Stimulated activated CD4-positive, alpha-beta T cell treated with anti-CD3 and anti-CD28 coated beads, Interleukin-2, amount 100 ng/mL, for 48 hours (primary cell): Measurements from ENCODE around the gene HCAR1.
"Not testable (repeated sequence)": the region's sequence is repeated elsewhere in the genome, so short reads cannot be mapped to it uniquely, and the experiment has no call there.

Source experiments
- DNase-seq, 2 donors: peaks; one replicate each; pipeline ENCODE4 v3.0.0-alpha.2; 2020

The HCAR1 gene

DNA sequence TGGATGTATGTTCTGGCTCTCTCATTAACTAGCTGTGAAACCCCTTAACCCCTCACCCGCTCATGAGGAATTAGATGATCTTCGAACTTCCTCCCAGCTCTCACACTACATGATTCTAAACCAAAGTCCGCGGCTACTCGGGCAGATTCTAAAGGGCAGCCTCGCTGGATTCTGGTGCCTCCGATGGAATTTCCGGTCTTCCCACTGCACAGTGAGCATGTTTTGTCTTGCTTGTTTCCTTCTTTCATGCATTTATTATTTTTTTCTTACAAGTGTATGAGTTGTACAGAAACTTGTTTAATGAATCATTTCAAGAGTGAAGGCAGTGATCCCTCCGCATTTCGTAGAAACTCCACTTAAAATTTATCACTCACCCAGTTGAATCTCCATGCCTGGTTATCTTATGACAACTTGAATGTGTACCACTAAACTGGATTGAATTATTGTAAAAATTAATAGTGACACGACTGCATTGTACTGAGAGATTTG lies 9.5 kb downstream of the HCAR1 start:
- no peak for DNase-seq

DNA sequence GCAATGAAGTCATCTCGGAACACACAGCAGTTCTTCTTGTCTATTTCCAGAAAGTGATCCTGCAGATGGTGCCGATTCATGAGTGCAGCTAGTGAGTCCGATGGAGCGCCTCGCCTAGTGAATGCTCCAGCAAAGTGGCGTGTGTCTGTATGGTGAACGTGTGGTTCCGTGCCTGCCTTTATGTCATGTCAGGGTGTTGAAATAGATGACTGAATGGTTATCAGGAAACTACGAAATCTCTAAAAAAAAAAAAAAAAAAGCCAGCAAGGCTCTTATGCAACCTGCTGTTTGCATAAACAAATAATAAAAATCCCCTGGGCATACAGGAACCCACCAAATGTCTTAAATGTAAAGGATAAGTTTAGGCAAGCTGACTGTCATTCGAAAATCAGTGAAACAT lies 14.0 kb downstream of the HCAR1 start, which contains the start of gene HCAR3:
Gene HCAR3, minus strand, starts transcription at position 154 of the 400 bp plus-strand sequence. Its CDS starts 74 bp downstream, at position 80.
- not testable (repeated sequence) for DNase-seq

DNA sequence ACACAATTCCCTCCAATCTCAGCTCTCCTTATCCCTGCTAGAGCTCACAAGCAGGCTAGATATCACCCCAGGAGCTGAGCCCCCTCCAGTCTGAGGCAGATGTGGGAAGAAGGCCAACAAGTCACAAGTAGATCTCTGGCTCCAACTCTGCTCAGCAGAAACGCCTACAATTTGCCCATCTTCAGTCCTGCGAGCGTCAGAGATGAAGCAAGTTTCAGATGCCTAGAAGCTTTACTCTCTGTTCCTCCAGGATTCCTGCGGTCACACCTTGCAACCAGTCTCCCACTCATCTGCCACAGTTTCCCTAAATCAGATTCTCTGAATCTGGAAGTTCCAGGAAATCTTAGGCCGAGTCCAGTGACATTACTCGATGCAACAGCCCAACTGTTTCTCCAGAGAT lies 15.4 kb downstream of the HCAR1 start:
- not testable (repeated sequence) for DNase-seq

DNA sequence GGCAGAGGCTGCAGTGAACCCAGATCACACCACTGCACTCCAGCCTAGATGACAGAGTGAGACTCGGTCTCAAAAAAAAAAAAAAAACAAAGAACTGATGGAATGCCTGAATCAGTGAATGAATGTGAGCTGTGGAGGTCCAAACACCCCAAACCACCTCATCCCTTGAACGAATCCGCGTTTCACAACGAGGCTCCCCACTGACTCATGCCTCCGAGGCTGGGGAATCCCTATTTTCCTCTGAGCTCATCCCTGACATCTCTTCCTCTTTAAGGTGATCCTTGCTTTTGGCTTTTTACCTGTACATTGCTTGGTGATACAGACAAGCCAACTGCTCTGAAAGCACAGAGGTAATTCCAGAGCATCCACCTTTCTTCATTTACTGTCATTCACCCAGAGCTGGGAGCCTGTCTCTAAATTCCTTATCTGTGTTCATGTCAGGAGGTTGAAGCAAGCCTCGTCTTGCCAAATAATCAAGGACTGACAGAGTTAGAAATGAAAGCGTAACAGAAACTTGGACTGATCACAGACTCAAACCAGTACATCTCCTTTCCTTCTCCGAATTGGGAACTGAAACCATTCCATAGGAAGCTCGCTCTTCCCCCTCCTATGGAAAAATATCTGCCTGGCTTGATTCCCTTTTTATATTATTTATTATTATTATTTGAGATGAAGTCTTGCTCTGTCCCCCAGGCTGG lies 17.0 kb downstream of the HCAR1 start:
- not testable (repeated sequence) for DNase-seq

DNA sequence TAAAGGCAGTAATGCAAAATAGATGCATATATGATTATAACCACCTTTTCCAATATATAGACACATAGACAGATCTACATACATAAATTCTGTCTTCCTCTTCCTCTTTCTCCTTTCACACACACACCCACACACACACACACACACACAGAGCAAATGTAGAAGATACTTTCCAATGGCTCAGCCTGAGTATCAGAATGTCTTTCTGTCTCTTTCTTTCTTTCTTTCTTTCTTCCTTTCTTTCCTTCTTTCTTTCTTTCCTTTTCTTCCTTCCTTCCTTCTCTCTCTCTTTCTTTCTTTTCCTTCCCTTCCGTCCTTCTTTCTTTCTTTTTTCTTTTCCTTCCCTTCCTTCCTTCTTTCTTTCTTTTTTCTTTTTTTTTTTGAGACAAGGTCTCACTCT lies 19.4 kb downstream of the HCAR1 start:
- DNase-seq: not testable (repeated sequence)

DNA sequence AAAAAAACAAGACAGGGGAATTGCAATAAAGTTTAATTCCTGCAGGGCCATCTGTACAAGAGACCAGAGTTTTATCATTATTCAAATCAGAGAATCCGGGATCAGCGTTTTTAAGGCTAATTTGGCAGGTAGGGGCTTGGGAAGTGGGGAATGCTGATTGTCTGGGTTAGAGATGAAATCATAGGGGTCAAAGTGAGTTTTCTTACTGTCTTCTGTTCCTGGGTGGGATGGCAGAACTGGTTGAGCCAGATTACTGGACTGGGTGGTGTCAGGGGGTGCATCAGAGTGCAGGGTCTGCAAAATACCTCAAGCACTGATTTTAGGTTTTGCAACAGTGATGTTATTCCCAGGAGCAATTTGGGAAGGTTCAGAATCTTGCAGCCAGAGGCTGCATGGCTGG lies 20.3 kb downstream of the HCAR1 start:
- DNase-seq: not testable (repeated sequence)

DNA sequence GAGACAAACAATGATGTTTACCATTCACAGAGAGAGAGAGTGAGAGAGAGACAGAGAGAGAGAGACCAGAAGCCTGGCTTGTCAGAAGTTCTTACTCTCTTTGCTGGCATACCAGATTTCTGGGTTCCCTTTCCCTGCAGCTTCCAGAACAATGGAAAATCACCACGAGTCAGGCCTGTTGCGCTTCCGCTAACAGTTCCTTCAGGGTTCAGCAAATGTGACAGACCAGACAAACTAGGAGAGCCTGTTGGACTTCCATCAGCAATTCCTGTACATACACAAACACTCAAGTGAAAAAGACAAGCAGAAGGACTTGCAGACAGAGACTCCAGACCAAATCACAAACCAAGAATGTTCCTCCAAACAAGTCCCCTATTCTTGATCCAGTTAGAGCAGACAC lies 21.4 kb downstream of the HCAR1 start:
- DNase-seq: not testable (repeated sequence)

DNA sequence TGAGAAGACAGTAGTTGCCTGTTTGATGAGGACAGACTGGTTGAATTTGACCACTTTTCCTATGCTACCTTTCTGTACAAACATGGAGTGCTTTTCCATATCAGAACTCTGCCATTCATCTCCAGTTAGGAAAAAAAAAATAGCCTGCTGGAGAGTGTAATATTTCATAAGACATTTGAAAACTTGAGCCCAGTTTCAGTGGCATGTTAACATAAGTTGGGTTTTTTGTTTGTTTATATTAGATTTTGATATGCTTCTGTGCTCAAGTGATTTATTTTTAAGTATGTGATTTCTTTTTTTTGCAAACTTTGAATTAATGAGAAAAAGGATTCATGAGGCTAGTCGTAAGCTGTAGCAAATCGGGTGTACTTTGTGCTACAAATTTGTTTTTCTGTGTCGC lies 26.8 kb downstream of the HCAR1 start:
- DNase-seq: not testable (repeated sequence)

DNA sequence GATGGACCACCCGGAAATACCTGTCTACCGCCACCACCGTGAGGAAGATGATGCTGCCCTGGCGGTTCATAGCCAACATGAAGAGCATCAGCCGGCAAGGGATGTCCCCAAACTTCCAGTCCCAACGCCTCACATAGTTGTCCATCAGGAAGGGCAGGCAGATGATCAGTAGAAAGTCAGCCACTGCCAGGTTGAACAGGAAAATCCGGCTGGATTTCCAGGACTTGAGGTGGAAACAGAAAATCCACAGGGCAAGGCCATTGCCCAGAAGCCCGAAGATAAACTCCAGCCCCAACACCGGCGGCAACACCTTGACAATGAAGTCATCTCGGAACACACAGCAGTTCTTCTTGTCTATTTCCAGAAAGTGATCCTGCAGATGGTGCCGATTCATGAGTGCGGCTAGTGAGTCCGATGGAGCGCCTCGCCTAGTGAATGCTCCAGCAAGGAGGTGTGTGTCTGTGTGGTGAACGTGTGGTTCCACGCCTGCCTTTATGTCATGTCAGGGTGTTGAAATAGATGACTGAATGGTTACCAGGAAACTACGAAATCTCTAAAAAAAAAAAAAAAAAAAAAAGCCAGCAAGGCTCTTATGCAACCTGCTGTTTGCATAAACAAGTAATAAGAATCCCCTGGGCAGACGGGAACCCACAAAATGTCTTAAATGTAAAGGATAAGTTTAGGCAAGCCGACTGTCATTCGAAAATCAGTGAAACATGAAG lies 27.6 kb downstream of the HCAR1 start, which contains the start of gene HCAR2:
Gene HCAR2, minus strand, starts transcription at position 468 of the 722 bp plus-strand sequence. Its CDS starts 74 bp downstream, at position 394.
- DNase-seq: not testable (repeated sequence)

DNA sequence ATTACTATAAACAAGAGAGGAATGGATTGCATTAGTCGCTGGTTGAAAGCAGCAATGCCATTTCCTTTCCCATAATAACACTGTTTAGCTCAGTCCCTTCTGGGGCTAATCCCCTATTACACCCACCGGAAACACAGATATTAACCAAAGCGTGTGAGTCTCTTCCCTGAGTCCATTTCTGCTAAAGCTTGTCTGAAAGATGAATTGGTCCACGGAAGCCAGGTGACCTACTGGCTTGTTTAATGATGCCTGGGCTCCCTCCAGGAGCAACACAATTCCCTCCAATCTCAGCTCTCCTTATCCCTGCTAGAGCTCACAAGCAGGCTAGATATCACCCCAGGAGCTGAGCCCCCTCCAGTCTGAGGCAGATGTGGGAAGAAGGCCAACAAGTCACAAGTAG lies 29.2 kb downstream of the HCAR1 start:
- DNase-seq: not testable (repeated sequence)

DNA sequence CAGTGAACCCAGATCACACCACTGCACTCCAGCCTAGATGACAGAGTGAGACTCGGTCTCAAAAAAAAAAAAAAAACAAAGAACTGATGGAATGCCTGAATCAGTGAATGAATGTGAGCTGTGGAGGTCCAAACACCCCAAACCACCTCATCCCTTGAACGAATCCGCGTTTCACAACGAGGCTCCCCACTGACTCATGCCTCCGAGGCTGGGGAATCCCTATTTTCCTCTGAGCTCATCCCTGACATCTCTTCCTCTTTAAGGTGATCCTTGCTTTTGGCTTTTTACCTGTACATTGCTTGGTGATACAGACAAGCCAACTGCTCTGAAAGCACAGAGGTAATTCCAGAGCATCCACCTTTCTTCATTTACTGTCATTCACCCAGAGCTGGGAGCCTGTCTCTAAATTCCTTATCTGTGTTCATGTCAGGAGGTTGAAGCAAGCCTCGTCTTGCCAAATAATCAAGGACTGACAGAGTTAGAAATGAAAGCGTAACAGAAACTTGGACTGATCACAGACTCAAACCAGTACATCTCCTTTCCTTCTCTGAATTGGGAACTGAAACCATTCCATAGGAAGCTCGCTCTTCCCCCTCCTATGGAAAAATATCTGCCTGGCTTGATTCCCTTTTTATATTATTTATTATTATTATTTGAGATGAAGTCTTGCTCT lies 30.5 kb downstream of the HCAR1 start:
- not testable (repeated sequence) for DNase-seq

DNA sequence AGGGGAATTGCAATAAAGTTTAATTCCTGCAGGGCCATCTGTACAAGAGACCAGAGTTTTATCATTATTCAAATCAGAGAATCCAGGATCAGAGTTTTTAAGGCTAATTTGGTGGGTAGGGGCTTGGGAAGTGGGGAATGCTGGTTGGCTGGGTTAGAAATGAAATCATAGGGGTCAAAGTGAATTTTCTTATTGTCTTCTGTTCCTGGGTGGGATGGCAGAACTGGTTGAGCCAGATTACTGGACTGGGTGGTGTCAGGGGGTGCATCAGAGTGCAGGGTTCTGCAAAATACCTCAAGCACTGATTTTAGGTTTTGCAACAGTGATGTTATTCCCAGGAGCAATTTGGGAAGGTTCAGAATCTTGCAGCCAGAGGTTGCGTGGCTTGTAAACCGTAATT lies 33.7 kb downstream of the HCAR1 start:
- not testable (repeated sequence) for DNase-seq

DNA sequence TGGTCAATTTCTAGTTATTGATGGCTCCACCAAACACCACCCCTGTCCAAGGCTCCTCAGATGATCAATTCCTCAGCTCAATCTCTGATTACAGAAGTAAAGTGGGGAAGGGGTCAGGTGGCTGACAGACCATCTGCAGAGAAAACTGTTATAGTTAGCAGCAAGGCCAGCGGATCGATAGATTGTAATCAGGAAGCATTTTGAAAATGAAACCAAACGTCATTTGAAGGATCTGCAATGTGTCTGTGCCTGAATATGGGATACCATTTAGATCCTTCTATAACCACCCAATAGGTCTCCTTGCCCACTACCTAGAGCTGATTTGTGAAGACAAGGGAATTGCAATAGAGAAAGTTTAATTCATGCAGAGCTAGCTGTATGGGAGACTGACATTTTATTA lies 39.1 kb downstream of the HCAR1 start:
- DNase-seq: no peak

DNA sequence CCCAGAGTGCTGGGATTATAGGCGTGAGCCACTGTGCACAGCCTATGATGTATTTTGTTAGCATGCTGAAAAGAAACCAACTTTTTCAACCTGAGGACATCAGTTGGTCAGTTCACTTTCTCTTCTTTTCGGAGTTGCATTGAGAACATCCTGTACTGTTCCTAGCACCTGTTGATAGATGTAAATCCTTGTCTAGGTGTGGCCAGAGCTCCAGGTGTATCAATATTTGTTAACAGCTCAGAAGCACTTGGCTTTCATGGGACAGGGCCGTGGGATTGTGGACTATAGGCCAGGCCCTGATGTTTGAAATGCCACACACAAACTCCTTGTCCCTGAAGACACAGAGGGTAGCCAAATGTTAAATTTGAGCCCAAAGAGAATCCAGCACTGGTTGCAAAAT lies 42.4 kb downstream of the HCAR1 start:
- no peak for DNase-seq

DNA sequence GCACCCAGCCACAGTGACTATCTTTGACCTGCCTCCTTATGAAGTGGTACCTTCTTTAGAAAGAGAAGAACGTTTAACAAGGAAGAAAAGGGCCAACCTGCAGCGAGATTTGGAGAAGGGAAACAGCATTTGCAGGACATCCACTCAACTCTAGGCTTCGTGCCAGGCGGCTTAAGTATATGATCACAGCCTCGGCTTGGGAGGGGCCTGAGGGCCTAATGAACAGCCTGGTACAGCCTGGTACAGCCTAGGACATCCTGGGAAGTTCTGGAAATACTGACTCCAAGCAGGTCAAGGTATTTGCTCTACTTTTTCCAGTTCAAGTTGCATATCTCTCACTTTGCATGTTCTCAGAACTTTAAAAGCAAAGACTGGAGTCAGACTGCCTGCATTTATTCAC lies 43.6 kb downstream of the HCAR1 start:
- no peak for DNase-seq

DNA sequence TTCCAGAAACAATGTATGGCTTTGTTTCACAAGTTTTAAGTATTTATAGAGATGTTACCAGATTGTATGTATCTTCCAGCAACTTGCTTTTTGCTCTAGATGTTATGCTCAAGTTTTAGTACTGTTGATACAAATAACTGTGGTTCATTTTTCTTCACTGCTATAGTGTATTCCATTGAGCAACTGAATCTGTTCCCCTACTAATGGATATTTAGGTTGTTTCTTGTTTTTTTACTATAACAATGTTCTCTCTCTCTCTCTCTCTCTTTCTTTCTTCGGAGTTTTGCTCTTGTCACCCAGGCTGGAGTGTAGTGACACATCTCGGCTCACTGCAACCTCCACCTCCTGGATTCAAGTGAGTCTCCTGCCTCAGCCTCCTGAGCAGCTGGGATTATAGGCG lies 44.1 kb downstream of the HCAR1 start:
- DNase-seq: no peak

DNA sequence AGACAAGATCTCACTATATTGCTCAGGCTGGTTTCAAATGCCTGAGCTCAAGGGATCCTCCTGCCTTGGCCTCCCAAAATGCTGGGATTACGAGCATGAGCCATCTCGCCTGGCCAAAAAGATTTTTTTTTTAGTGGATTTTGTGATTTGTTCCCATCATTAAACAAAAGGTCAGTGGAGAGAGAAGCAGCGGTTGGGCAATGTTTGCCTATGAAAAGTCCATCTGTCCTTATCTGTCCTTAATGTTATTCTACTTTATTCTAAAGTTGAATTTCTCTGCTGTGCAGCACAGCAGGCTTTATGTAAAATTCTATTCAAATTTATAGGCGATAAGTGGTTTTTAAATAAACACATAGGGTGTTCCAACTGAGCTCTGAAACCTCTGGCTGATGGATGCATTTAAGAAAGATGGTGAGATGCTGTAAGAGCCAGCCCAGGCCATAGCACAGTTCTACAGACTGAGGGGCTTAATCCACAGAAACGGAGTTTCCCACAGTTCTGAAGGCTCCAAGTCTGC lies 46.3 kb downstream of the HCAR1 start:
- no peak for DNase-seq

DNA sequence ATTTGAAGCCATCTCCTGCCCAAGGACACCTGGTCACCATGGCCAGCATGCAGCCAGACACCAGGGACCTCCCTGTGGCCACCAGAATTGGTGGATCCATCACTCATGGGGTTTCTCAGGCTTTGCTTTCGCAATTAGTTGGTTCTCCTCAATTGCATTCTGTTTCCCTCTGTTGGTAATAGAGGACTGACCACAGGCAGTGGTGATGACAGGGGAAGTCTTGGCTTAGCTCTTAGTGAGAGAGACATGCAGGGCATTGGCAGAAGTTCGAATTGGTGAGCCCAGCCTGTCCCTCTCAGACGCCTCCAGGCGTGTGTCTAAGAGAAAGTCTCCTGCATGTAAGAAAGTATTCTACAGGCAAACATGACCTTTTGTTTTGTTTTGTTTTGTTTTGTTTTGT lies 48.8 kb downstream of the HCAR1 start:
- no peak for DNase-seq

DNA sequence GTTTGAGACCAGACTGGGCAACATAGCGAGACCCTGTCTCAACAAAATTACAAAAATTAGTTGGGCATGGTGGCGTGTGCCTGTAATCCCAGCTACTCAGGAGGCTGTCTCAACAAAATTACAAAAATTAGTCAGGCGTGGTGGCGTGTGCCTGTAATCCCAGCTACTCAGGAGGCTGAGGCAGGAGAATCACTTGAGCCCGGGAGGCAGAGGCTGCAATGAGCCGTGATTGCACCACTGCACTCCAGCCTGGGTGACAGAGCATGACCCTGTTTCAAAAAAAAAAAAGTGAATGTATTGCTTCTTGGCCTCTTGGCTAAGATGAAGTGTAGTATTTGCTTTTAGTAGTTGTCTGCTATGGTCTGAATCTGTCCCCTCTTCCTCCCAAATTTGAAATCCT lies 49.7 kb downstream of the HCAR1 start:
- not testable (repeated sequence) for DNase-seq

DNA sequence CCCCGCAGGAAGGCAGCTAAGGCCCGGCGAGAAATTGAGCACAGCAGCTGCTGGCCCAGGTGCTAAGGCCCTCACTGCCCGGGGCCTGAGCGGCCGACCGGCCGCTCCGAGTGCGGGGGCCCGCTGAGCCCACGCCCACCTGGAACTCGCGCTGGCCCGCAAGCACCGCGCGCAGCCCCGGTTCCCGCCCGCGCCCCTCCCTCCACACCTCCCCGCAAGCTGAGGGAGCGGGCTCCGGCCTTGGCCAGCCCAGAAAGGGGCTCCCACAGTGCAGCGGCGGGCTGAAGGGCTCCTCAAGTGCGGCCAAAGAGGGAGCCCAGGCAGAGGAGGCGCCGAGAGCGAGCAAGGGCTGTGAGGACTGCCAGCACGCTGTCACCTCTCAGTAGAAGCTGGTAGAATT lies 53.9 kb downstream of the HCAR1 start:
- DNase-seq: not testable (repeated sequence)
